ENCODE results near the gene SPATA32.

SPATA32 gene

GRCh38 chr17:45293413-45294211 lies 31.7 kb upstream of the SPATA32 start:
- DNase-seq: peak in 1 of 2 experiments; percentile 55

GRCh38 chr17:45292696-45293412 lies 31.0 kb upstream of the SPATA32 start:
- DNase-seq: no peak

GRCh38 chr17:45291171-45291805 lies 29.4 kb upstream of the SPATA32 start:
- no peak for DNase-seq

- DNase-seq: no peak
These were observed 28.4 kb upstream of the SPATA32 start for GRCh38 chr17:45290269-45290765.

- no peak for DNase-seq
These were observed 27.7 kb upstream of the SPATA32 start for GRCh38 chr17:45289301-45290268.

- no peak for DNase-seq
These were observed 26.9 kb upstream of the SPATA32 start for GRCh38 chr17:45288825-45289224.

GRCh38 chr17:45287526-45288500 lies 25.9 kb upstream of the SPATA32 start:
- DNase-seq: no peak

- no peak for DNase-seq
These were observed 24.4 kb upstream of the SPATA32 start for GRCh38 chr17:45286286-45286685.

GRCh38 chr17:45284176-45285140 lies 22.6 kb upstream of the SPATA32 start:
- peak; percentile 66 to 71 for DNase-seq

GRCh38 chr17:45283711-45284110 lies 21.8 kb upstream of the SPATA32 start:
- DNase-seq: no peak

- no peak for DNase-seq
These were observed 21.1 kb upstream of the SPATA32 start for GRCh38 chr17:45282683-45283644.

GRCh38 chr17:45279898-45280297 lies 18.0 kb upstream of the SPATA32 start:
- DNase-seq: no peak

GRCh38 chr17:45277992-45278391 lies 16.1 kb upstream of the SPATA32 start:
- DNase-seq: no peak

GRCh38 chr17:45277216-45277849 lies 15.4 kb upstream of the SPATA32 start:
- DNase-seq: peak; percentile 92 to 93

- DNase-seq: no peak
These were observed 14.1 kb upstream of the SPATA32 start for GRCh38 chr17:45276031-45276430.

GRCh38 chr17:45274033-45274432 lies 12.1 kb upstream of the SPATA32 start:
- no peak for DNase-seq

- DNase-seq: no peak
These were observed 11.7 kb upstream of the SPATA32 start for GRCh38 chr17:45273551-45273957.

- DNase-seq: no peak
These were observed 9.7 kb upstream of the SPATA32 start for GRCh38 chr17:45271603-45272002.
